ENCODE results near the gene NR2F6.

- TF ChIP-seq EZH2phosphoT487 (IDR thresholded peaks at IDR 0.05; ENCODE audit: low read length) (no peak), CTCF (IDR thresholded peaks at IDR 0.05; ENCODE audit: low read length) (no peak)
Measured at GRCh38 chr19:17279436-17279835, 33.7 kb upstream of the NR2F6 start.

Measured in MM.1S (cell line).